NCI-H2171 treated with DMSO at 0.1 percent for 48 hours (cell line): Measurements from ENCODE around the gene CLCN3.
"Not testable (repeated sequence)": the region's sequence is repeated elsewhere in the genome, so short reads cannot be mapped to it uniquely, and the experiment has no call there.

Source experiments
- DNase-seq: peaks from one replicate; lab custom pipeline; 2025; lab: John Stamatoyannopoulos, UW

Gene CLCN3

DNA sequence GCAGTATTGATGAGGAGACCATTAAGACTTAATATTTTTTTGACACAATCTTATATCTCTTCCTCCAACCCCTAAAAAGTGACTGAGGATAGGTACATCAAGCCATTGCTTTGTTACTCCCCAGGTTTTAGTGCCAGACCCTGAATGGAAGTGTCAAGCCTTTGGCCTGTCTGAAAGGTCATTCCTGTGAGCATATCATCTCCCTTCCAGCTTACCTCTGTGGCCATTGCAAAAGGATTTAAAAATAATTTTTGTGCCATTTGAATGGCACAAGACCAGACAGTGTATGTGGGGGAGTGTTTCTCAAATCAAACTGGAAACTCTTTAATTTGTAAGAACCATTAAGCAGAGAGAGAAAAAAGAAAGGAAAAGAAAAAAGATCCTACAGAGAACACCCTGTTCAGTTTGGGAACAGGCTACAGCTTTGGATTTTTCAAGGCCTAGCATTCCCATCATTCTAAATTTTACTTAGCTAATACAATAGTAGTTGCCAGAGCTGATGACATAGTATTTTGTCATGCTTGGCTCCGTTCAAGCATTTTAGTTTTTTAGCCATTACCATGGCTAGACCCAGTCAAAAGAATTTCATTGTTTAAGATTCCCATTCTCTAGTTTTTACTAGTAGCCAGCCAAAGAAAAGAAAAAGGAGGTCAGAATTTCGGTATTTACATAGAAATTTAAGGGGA, 87.7 kb downstream of the CLCN3 start:
- DNase-seq = no peak

DNA sequence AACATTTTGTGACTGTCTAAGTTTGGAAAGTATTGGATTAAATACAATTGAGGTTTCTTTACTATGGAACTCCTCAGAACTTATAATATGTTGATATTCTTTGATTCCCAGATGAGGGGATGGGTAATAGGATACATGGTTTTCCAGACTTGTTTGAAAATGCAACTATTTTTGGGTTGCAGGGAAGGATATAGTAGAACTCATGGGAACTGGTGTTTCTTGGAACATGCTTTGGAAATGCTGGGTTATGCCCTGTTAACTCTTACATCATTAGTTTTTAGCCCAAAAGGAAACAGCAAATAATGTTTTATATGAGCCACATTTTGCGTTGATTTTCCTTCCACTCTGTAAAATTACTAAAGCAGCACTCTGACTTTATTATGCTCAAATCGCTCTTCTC, 95.4 kb downstream of the CLCN3 start:
- DNase-seq = no peak

DNA sequence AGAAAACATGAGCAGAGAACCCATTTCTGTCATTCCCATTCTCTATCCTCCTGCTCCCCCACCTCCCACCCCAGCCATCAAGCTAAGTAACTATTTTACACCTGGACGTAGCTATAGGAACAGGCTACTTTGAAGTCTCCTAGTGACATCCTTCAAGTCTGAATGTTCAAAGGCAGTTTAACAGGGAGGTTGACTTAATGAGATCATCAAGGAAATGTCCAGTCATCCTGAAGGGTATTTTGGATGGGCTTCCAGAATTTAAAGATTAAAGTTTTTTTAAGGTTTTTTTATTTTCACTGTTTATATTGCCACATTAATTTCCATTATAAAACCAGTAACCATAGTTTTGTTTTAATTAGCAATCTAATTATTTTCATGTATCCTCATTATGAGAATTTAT, 96.3 kb downstream of the CLCN3 start:
- DNase-seq = no peak

DNA sequence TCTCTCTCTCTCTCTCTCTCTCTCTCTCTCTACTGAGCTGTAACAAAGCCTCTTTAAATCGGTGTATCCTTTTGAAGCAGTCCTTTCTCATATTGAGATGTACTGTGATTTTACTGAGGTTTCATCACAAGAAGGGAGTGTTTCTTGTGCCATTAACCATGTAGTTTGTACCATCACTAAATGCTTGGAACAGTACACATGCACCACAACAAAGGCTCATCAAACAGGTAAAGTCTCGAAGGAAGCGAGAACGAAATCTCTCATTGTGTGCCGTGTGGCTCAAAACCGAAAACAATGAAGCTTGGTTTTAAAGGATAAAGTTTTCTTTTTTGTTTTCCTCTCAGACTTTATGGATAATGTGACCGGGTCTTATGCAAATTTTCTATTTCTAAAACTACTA, 100.2 kb downstream of the CLCN3 start:
- no peak for DNase-seq

DNA sequence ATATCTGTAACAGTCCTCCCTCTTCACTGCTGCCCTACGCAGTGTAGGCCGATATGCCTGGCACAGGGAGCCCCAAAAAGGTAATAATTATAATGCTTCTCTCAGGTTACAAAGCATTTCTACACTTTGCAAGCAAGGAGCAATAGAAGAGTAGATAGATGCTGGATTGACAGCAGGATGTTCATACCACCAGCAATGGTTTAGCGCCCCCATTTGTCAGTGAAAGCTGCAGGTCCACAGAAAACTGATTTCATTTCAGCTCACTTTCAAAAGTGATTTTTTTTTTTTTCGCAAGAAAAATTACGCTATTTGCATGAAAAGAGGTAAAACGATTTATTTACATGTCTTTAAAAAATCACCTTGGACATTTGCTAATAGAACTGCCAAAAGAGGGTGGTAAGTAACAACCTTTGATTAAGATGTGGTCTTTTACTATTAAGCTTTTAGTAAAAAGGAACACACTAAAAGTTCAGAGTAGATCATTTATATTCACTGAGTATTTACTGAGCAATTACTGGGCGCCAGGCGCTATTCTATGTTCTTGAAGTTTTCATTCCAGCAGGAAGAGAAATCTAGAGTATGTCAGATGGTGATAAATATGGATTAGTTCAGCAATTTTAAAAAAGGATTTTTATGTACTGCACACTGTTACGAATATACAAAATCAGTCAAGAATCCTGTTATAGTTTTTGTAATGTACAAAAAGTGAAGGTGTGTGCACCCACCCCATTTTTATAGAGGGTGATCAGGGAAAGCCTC, 103.0 kb downstream of the CLCN3 start:
- no peak for DNase-seq

DNA sequence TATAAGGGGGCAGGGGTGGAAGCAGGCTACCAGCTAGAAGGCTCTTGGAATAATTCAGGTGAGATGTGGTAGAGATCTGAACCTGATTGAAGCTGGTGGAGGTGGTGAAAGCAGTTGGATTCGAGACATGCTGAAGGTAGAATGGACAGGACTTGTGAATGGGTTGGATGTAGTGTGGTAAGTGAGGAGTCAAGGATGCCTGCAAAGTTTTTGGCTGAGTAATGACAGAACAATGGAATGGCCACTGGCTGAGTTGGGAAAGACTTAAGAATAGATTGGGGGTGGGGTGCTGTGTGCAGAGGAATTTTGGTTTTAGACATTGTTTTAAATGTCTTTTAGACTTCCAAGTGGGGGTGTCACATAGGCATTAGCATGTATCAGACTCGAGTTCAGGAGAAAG, 103.9 kb downstream of the CLCN3 start:
- no peak for DNase-seq

DNA sequence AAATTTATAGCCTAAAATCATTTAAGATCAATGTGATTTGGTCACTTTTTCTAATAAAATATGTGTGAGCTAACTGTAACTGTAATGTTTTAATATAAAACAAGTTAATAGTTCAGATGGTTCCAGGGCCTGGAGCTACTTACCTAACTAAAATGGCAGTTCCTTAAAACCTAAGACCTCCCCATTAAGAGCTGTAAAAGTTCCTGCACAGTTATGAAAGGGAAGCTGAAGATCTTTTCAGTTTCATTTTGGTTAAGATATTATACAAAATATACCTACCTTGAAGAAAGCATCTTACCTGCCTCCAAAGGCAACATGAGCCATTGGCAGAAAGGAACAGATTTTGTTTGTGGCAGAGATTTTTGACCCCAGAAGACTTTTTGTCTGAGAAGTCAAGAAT, 107.2 kb downstream of the CLCN3 start:
- DNase-seq = no peak

DNA sequence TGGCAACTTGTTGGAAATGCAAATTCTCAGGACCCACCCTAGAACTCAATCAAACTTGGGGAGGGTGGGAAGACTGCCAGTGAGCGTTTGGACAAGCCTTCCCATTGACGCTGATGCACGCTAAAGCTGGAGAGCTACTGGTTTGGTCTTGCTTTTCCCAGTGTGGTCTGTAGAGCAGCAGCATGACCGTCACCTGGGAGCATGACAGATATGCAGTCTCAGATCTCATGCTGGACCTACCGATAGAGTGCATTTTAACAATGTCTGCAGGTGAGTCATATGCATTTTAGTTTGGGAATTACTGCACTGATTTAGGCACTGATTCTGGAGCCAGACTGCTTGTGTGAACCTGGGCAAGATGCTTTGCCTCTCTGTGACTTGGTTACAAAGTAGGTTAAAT, 110.2 kb downstream of the CLCN3 start:
- no peak for DNase-seq

DNA sequence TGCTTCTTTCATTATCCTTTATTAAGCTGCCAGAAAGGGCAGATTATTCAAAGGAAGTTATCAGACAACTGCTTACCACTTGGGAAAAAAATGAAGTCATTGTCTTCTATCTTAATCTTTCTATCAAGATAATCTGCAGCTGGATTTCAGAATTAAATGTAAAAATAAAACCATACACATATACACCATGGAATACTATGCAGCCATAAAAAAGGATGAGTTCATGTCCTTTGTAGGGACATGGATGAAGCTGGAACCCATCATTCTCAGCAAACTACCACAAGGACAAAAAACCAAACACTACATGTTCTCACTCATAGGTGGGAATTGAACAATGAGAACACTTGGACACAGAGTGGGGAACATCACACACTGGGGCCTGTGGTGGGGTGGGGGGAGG, 118.2 kb downstream of the CLCN3 start:
- DNase-seq = not testable (repeated sequence)

DNA sequence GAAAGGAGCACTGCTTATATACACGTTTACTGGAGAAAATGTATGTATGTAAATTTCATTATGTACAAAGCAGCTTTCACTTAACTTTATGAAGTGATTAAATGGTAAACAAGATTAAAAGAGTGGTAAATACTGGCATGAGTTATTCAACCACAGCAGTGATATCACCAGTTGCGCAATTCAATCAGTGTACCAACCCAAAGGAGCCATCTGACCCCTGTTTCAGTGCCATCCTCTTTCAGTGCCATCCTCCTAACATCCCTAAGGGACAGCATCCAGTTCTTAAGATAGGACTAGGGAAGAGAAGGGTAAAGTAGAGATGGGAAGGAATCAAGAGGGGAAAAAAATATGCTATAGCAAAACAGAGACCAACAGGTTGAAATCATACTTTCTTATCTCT, 121.2 kb downstream of the CLCN3 start:
- no peak for DNase-seq

DNA sequence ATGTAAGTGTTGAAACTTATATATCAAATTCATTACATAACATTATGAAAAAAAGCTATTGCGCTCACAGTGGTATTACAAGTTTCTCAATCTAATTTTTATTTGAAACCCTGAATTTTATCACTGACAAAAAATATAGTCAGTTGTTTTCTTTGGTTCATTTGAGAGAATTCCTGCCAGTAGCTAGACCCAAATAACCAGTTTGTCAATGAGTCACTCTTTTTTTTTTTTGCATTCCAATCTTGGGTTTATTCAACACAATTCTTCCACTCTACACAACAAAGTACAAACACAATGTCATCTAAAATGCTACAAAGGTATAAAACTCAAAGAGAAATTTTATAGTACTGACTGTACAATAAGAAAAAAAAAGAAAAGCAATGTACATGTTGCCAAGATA, 124.2 kb downstream of the CLCN3 start:
- DNase-seq = no peak

DNA sequence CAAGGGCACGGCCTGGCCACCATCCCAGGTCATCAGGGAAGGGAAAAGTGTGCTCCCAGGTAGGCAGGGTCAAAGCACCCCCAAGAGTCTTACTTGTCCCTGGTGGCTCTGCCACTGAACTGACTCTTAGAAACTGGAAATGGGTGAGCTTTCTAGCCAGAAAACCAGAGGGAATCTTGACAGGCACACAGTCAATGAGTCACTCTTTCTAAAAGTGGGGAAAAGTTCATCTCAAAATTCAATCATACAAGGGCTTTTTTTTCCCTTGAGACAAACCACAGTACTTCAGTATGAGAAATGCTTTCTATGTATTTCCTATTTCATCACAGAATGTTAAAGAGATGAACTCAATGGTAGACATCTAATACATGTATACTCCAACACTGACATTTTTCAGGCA, 124.9 kb downstream of the CLCN3 start:
- DNase-seq = no peak

DNA sequence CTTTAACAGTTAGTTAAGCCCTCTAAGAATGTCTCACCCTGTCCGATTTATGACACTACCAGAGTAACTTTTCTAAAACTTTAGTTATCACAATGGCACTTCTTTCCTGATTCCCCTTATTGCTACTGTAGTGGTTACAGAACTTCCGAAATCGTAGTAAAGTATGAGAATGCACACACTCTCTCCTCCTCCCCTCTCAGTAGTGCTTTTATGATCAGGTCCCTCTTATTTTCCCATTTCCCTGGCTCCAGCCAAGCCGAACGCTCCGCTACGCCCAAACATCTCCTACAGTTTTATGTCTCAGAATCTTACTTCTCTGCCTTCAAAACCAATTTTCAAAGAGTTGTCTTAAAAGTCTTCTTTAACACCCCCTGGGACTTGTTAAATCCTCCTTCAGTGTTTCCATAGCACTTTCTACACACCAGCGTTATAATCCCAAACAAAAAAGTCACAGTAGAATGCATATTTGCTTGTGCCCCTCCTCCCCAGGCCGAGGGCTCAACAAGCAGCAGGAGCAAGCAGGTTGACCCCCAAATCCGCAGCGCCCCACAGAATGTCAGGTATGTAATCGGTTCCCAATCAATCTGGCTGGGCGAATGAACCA, 136.7 kb downstream of the CLCN3 start:
- no peak for DNase-seq

DNA sequence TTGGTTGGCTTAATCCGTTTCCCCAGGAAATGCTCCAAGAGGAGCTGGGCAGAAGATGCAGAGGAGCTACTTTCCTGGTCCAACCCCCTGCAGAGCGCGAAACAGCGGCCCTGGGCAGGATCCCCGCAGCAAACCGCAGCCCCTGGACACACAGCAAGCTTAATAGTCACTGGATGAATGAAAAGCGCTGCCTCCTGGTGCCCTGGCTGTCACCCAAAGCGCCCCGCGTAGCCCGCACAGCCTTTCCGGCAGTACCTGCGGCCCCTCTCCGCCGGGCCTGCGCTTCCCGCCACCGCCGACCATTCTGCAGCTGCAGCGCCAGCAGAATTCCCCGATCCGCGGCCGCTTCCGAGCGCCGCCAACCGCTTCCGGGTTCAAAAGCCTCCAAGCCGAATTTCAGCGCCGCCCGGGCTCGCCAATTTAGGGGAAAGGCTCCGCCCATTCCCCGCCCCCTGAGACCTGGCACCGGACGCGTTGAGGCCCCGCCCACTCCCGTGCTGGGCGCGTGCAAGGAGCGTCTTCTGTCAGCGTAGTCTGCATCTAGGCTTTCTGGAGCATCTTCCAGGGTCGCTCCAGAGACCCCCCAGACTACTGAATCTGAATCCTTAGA, 137.3 kb downstream of the CLCN3 start, which contains the start of gene HPF1:
Gene HPF1, minus strand, starts transcription at position 370 of the 610 bp plus-strand sequence. Its CDS starts 67 bp downstream, at position 303.
- peak; percentile 84 for DNase-seq

DNA sequence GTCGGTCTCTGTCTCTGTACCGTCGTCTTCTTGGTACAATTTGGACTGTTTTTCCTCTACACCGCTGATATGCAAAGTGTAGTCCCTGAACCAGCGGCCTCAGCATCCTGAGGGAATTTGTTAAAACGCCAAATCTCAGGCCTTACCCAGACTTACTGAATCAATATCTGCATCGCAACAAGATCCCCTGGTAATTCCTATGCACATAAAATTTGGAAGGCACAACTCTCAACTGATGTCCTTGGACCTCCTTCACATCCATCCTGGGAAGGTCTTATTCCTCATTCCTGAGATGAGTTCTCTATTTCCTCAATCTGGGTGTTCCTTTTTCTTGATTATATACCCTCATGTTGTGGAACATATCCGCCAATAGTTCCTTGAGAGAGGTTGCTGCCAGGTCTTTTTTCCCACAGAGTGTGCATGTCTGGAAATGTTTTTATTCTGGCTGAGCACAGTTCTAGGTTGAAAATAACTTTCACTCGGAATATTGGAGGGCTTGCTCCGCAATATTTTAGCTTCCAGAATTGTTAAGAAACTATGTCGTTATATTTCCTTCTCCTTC, 138.1 kb downstream of the CLCN3 start:
- no peak for DNase-seq

DNA sequence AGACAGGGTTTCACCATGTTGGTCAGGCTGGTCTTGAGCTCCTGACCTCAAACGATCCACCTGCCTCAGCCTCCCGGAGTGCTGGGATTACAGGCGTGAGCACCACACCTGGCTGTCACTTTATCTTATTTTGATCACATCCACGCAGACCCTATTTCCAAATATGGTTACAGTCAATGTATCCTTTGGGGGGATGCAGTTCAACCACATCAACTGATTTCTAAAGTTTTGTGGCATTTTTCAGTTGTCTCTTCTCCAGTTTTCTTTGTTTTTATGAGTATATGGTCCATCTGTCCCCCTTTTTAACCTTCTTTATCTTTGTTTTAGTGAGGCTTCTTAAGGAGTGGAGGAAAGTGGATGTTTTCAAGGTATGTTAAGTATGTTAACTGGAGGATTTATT, 141.5 kb downstream of the CLCN3 start:
- DNase-seq = no peak

DNA sequence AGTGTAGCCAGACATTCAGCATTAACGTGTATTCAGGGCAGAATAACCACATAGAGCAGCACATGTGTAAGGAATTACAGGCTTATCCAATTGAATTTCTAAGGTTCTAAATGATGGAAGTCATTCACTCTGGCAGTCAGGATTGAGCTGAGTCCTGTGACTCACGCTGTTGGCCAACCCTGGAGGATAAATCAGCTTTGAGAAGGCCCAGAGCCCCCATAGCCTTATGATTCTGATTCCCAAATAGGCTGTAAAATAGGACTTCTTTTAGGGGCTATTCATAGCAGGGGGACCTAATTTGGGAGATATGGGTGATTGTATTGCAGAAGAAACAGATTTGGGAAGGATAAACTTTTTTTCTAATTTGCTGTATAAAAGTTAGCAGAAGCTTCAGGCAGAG, 145.5 kb downstream of the CLCN3 start:
- no peak for DNase-seq

DNA sequence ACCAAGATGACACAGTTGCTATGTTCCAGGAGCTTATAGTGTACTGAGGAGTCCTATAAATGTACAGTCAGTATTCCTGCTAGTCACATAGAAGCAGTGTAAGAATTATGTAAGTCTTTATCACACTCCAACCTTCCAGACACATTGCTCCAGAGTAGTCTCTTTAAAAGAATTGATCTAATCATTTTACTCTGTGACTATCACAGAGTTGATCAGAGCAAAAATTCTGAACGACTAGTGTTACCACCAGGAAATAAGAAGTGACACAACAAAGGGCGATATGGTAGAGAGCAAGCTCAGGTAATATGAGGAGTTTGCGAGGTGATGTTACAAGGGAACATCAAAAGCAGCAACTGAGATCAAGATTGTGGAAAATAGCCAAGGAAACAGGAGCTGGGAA, 146.4 kb downstream of the CLCN3 start:
- DNase-seq = no peak

DNA sequence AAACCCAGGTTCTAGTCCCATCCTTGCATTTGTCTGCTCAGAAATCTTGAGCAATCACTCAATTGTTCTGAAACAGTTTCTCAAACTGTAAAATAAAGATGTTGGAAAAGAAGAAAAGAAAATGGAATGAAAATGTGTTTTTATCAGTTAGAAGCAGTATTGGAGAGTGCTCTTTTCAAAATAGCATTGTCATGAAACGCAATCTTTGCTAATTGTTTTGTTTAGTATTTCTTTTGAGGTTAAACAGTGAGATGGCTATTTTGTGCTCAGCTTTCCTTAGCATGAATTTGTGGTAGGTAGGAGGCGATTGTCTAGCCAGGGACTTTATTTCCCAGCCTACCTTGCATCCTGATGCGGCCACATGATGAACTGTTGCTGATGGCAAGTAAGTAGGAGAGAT, 148.0 kb downstream of the CLCN3 start:
- DNase-seq = no peak

DNA sequence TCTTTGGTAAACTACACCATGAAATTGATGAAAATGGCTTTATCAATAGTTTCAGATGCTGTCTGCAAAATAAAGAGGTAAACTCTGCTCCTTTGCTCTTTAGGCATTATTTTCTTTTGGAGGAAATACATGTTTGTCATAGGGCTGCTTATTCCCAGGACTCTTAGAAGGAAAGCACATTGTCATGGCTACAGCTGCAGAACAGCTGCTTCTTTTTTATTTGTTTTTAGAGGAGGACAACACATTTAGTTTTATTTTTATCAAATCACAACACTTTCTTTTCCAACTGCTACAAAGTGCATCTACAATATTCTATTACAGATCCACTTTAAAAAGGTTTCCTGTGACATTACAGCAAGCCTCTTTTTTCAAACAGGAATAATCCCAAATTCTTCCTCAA, 150.0 kb downstream of the CLCN3 start:
- no peak for DNase-seq

DNA sequence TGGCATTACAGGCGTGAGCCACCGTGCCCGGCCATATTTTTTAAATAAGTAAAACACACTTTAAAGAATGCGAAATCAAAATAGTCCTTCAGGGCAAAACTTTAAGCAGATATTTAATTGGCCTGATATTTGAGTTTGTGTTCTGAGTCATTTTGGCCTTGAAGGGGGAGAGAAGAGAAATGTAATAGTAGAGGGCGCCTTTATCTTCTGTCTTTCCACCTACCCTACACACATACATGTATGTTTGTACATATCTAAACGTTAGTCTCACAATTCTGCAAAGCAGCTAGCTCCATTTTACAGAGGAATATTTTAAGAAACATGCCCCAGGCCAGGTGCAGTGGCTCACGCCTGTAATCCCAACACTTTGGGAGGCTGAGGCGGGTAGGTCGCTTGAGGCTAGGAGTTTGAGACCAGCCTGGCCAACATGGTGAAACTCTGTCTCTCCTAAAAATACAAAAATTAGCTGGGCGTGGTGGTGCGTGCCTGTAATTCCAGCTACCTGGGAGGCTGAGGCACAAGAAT, 151.2 kb downstream of the CLCN3 start:
- DNase-seq = not testable (repeated sequence)
